NOMO-1 treated with DMSO at 0.1 percent for 48 hours (cell line): ENCODE data around the gene CPZ.
"Not testable (repeated sequence)": the region's sequence is repeated elsewhere in the genome, so short reads cannot be mapped to it uniquely, and the experiment has no call there.

ENCODE experiments used
- DNase-seq: peaks from one replicate; lab custom pipeline; 2025; ENCODE audit not compliant: unreplicated experiment; lab: John Stamatoyannopoulos, UW

Gene CPZ

GRCh38 chr4:8556341-8557150, 36.0 kb upstream of the CPZ start:
- no peak for DNase-seq

DNA sequence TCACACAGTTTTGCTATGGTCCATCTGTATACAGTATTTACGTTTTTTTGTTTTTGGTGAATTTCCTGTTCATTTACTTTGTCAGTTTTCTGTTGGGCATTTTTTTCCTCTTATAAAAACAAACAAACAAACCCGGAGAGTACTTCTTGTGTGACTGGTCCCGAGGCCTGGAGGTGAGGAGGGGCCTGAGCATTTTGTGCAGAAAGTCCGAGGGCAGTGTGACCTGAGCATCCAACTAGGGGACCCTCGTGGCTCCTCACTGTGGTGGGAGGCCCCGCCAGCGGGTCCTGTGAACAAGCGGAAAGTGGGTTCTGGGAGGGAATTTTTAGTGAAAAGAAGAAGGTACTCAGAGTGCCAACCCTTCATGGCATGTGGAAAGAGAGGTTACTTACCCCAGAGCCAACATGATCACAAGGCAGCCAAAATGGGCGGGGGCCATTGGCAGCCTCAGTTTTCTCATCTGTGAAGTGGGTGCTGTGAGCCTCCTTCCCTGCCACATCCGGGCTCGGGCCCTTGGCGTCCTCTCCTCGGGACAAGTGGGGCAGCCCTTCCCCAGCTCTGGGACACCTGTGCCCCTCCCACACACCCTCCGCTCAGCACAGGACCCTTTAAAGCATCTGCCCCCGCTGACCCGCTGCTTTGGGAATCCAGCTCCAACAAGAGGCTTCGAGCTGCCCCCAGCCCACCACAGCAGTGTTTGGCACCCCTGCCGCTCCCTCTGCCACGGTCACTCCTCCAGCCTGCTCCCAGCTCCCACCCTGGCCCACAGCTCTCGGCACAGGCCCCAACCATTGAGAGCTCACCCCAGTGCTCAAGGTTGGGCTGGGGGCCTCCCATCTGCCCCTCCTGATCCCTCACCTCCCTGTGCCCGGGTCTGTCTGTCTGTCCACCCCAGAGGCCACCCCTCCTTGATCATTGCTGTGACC, 35.2 kb upstream of the CPZ start:
- no peak for DNase-seq

- DNase-seq, result no peak
Observed at GRCh38 chr4:8558080-8558960, 34.2 kb upstream of the CPZ start.

DNA sequence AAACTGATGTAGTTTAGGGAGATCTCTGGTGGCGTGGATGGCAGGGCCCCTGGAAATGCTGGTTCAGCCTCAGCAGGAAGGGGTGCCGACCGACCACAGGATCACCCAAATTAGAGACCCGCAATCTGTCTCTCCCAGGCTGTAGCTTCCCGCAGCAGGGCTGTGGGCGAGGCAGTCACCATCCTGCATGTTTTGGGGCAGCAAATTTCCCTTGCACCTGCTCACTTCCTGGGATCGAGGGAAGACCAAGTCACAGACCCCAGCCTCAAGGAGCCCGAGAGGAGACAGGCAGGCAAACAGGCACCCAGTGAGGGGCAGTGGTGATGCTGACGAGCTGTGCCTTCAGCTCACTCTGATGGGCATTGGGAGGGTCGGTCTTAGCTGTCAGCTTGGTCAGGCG, 33.6 kb upstream of the CPZ start:
- DNase-seq, result no peak

- no peak for DNase-seq
Observed at GRCh38 chr4:8559524-8560264, 32.9 kb upstream of the CPZ start.

- no peak for DNase-seq
Observed at GRCh38 chr4:8560265-8561047, 32.1 kb upstream of the CPZ start.

DNA sequence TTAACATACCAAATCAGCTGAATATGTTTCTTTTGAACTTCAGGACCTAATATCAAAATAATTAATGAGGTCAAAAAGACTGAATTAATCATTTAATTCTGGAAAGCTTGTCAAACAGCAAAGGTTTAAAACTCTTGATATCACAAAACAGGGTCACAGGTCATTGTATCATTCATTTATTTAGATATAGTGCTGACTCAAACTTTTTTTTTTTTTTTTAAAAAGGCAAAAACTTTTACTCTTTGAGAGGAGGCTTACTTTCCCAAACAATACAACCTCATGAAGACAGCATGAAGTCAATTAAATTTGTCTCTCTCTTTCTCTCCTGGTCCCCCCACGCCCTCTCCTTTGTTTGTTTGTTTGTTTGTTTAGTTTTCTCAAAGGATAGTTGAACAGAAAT, 28.0 kb upstream of the CPZ start:
- DNase-seq, result no peak

- no peak for DNase-seq
Observed at GRCh38 chr4:8568068-8568668, 24.4 kb upstream of the CPZ start.

DNA sequence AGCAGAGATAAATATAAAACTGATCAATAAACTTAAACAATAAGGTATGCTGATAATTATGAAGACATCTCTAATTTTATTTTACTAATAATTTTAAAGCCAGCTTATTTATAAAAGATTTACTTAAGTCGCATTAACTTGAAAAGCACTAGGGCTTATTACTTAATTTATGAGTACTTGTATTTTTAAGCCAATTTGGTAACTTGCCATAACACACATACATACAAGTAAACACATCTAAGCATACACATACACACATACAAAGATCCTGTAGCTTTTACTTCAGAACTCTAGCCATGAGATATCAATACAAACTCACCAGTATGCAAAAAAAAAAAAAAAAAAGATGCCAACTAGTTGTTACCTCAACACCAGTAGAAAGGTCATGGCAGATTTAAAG, 22.4 kb upstream of the CPZ start:
- no peak for DNase-seq

- no peak for DNase-seq
Observed at GRCh38 chr4:8571702-8572685, 20.6 kb upstream of the CPZ start.

GRCh38 chr4:8573266-8573665, 19.3 kb upstream of the CPZ start:
- DNase-seq, result no peak

- no peak for DNase-seq
Observed at GRCh38 chr4:8574796-8575370, 17.7 kb upstream of the CPZ start.

DNA sequence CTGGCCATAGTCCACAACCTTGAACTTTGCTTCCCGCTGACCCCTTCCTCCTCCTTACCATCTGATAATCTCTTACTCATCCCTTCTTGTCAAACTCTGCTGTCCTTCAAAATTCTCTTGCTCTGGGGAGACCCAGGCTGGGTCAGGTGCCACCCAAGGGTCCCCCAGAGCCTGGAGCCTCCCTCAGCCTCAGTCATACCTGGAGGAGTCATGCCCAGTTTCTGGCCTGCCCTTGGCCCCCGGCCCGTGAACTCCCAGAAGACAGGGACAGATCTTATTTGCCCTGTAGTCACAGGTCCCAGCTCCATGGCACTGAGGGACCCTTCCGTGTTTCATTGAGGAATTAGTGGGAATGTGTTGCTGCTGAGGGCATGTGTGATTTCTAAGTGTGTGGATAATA, 17.1 kb upstream of the CPZ start:
- no peak for DNase-seq

GRCh38 chr4:8576591-8576990, 16.0 kb upstream of the CPZ start:
- not testable (repeated sequence) for DNase-seq

- DNase-seq, result no peak
Observed at GRCh38 chr4:8577046-8577445, 15.5 kb upstream of the CPZ start.

- DNase-seq, result no peak
Observed at GRCh38 chr4:8577972-8578371, 14.6 kb upstream of the CPZ start.

- DNase-seq, result no peak
Observed at GRCh38 chr4:8578717-8579116, 13.8 kb upstream of the CPZ start.
